GM23248 (cell line): ENCODE results near the gene ACTN4. TPM values are rescaled to one million over a fixed set of nuclear protein-coding genes. Genes with fewer than 3 reads are reported as not detected.

ENCODE experiments used
- DNase-seq: peaks from one replicate; pipeline ENCODE4 v3.0.0-alpha.2; 2015
- H2AFZ ChIP-seq: fragments of 200-600 bp; sonication (generic); 2 replicates; pipeline ENCODE4 v1.6.1; 2016; ENCODE audit warnings: antibody characterized with exemption
- H3F3A ChIP-seq: fragments of 200-600 bp; sonication (generic); 2 replicates; pipeline ENCODE4 v1.6.1; 2016; ENCODE audit warnings: mild to moderate bottlenecking, antibody characterized with exemption, mixed run types; ENCODE audit not compliant: insufficient read depth
- H3K27ac ChIP-seq: fragments of 200-600 bp; sonication (generic); 2 replicates; pipeline ENCODE4 v1.5.1; 2016; ENCODE audit warnings: mild to moderate bottlenecking
- H3K27me3 ChIP-seq: fragments of 200-600 bp; sonication (generic); replicated peaks from 2 replicates; pipeline ENCODE4 v1.6.1; 2016; ENCODE audit warnings: mild to moderate bottlenecking; ENCODE audit not compliant: insufficient read depth
- H3K36me3 ChIP-seq: fragments of 200-600 bp; sonication (generic); 2 replicates; pipeline ENCODE4 v1.6.1; 2016; ENCODE audit warnings: low read depth, mild to moderate bottlenecking
- H3K4me1 ChIP-seq: fragments of 200-600 bp; sonication (generic); 2 replicates; pipeline ENCODE4 v1.6.1; 2016; ENCODE audit warnings: mild to moderate bottlenecking; ENCODE audit not compliant: insufficient read depth
- H3K4me2 ChIP-seq: fragments of 200-600 bp; sonication (generic); one replicate; pipeline ENCODE4 v1.6.1; 2016; ENCODE audit warnings: mild to moderate bottlenecking; ENCODE audit not compliant: unreplicated experiment
- H3K4me3 ChIP-seq: fragments of 200-600 bp; sonication (generic); 2 replicates; pipeline ENCODE4 v1.5.1; 2016; ENCODE audit warnings: mild to moderate bottlenecking
- H3K79me2 ChIP-seq: fragments of 200-600 bp; sonication (generic); 2 replicates; pipeline ENCODE4 v1.6.1; 2016; ENCODE audit warnings: mild to moderate bottlenecking; ENCODE audit not compliant: insufficient read depth
- H3K9ac ChIP-seq: fragments of 200-600 bp; sonication (generic); 2 replicates; pipeline ENCODE4 v1.6.1; 2016; ENCODE audit warnings: mild to moderate bottlenecking
- H3K9me2 ChIP-seq: fragments of 200-600 bp; sonication (generic); 2 replicates; pipeline ENCODE4 v1.6.1; 2016; ENCODE audit warnings: mixed run types, mild to moderate bottlenecking, moderate library complexity; ENCODE audit not compliant: insufficient read depth
- H3K9me3 ChIP-seq: fragments of 200-600 bp; sonication (generic); one replicate; pipeline ENCODE4 v1.6.1; 2017; ENCODE audit warnings: low read depth
- H4K20me1 ChIP-seq: fragments of 200-600 bp; sonication (generic); 2 replicates; pipeline ENCODE4 v1.6.0; 2016; ENCODE audit not compliant: insufficient read depth
- EZH2 ChIP-seq: fragments of 200-600 bp; sonication (generic); IDR thresholded peaks from 2 replicates; pipeline ENCODE4 v1.6.1; 2018; ENCODE audit warnings: antibody characterized with exemption, mild to moderate bottlenecking; ENCODE audit not compliant: insufficient read depth, poor library complexity, severe bottlenecking
- EZH2phosphoT487 ChIP-seq: fragments of 200-600 bp; sonication (generic); IDR thresholded peaks from 2 replicates; pipeline ENCODE4 v1.6.1; 2018; ENCODE audit warnings: antibody characterized with exemption, moderate library complexity, mild to moderate bottlenecking, low read depth; ENCODE audit not compliant: insufficient read depth
- WGBS, 2 experiments: methylation state at CpG; one replicate each; pipeline ENCODE4 v1.1.6; 2015 to 2017; ENCODE audit warnings: low lambda C conversion rate in 2 of 2, low coverage in 1 of 2; ENCODE audit errors: missing lambda C conversion rate in 2 of 2; 5-methylcytosine and 5-hydroxymethylcytosine counted together
- in situ Hi-C: fragments of 300-500 bp; cut with MboI; formaldehyde crosslinking; loops from 2 replicates; pipeline ENCODE4 v1.15.0; 2020
- polyA plus RNA-seq: library from polyadenylated mRNA; unstranded; fragments of >200 nt; fragmentation: Nextera tagmentation; extraction: Ambion mirVana; gene quantifications from 2 replicates; pipeline ENCODE4 v1.2.1, GENCODE V29; 2016
- total RNA-seq: library from RNA; depleted of rRNA; stranded (reverse); fragments of >200 nt; shearing (Covaris generic); gene quantifications from 2 replicates; pipeline ENCODE4 v1.2.3, GENCODE V29; 2014

ACTN4 gene
- total and polyA plus RNA-seq, 2 experiments from 2014 or later, result 84.6 to 477 TPM

GRCh38 chr19:38690832-38691231 is 43.4 kb downstream of the ACTN4 start:
- Histone ChIP-seq H3K9me2 (no peaks in the 10 kb centered on the region), H2AFZ (no peak overlapping the region), H3K4me1 (peaks cover 71% of the 10 kb centered on the region), H3K9me3 (no peaks in the 10 kb centered on the region), H3K4me3 (no peak overlapping the region), H3K27me3 (no peaks in the 10 kb centered on the region), H3F3A (peaks cover 88% of the 10 kb centered on the region), H3K9ac (0 out of 2 replicates have a peak overlapping the region, but pooled peaks have one; percentile 45), H4K20me1 (no peaks in the 10 kb centered on the region), H3K27ac (peak overlapping the region; percentile 94), H3K36me3 (no peaks in the 10 kb centered on the region), H3K79me2 (peaks cover 98% of the 10 kb centered on the region), H3K4me2 (no peak overlapping the region)
- DNase-seq, result no peak
- in situ Hi-C loops, result no loop called here
- TF ChIP-seq EZH2phosphoT487, result no peak
- no peak for TF ChIP-seq EZH2
- WGBS, 2 experiments, result 89 to 94% methylated on average over 7 of the region's 7 CpGs

GRCh38 chr19:38691938-38692457 is 44.5 kb downstream of the ACTN4 start:
- peaks cover 98% of the 10 kb centered on the region for H3K79me2 ChIP-seq
- in situ Hi-C loops, result no loop called here
- peak overlapping the region; percentile 94 for H3K27ac ChIP-seq
- DNase-seq, result peak; percentile 97
- H3K27me3 ChIP-seq, result no peaks in the 10 kb centered on the region
- H3K4me2 ChIP-seq, result peak overlapping the region; percentile 38
- 17 to 24% methylated on average over 15 of the region's 15 CpGs for WGBS, 2 experiments
- TF ChIP-seq EZH2phosphoT487, result no peak
- TF ChIP-seq EZH2, result no peak
- H4K20me1 ChIP-seq, result no peaks in the 10 kb centered on the region
- peaks cover 77% of the 10 kb centered on the region for H3F3A ChIP-seq
- peaks cover 61% of the 10 kb centered on the region for H3K4me1 ChIP-seq
- no peaks in the 10 kb centered on the region for H3K9me3 ChIP-seq
- H3K9ac ChIP-seq, result peak overlapping the region; percentile 67
- no peaks in the 10 kb centered on the region for H3K36me3 ChIP-seq
- H2AFZ ChIP-seq, result no peak overlapping the region
- H3K4me3 ChIP-seq, result no peak overlapping the region
- H3K9me2 ChIP-seq, result no peaks in the 10 kb centered on the region

GRCh38 chr19:38692458-38693379 is 45.3 kb downstream of the ACTN4 start:
- Histone ChIP-seq H4K20me1 (no peaks in the 10 kb centered on the region), H3K4me2 (peak overlapping the region; percentile 59), H3K4me1 (peaks cover 57% of the 10 kb centered on the region), H3F3A (peaks cover 70% of the 10 kb centered on the region), H3K27ac (peak overlapping the region; percentile 94), H3K36me3 (no peaks in the 10 kb centered on the region), H3K9ac (peak overlapping the region; percentile 67), H3K27me3 (no peaks in the 10 kb centered on the region), H3K9me2 (no peaks in the 10 kb centered on the region), H2AFZ (no peak overlapping the region), H3K9me3 (no peaks in the 10 kb centered on the region), H3K79me2 (peaks cover 98% of the 10 kb centered on the region), H3K4me3 (peak overlapping the region; percentile 21)
- in situ Hi-C loops, result no loop called here
- peak; percentile 35 for DNase-seq
- TF ChIP-seq EZH2, result no peak
- no peak for TF ChIP-seq EZH2phosphoT487
- WGBS, 2 experiments, result 70 to 72% methylated on average over 25 of the region's 25 CpGs

- in situ Hi-C loops, result no loop called here
- DNase-seq, result peak; percentile 79
- Histone ChIP-seq H3K4me2 (peak overlapping the region; percentile 59), H3K4me1 (peaks cover 48% of the 10 kb centered on the region), H3K9ac (peak overlapping the region; percentile 67), H3K79me2 (peaks cover 98% of the 10 kb centered on the region), H3K4me3 (peak overlapping the region; percentile 21), H3K9me2 (no peaks in the 10 kb centered on the region), H3K27me3 (no peaks in the 10 kb centered on the region), H3F3A (peaks cover 61% of the 10 kb centered on the region), H3K27ac (peak overlapping the region; percentile 94), H4K20me1 (no peaks in the 10 kb centered on the region), H3K9me3 (no peaks in the 10 kb centered on the region), H2AFZ (no peak overlapping the region), H3K36me3 (no peaks in the 10 kb centered on the region)
- 34 to 36% methylated on average over 19 of the region's 19 CpGs for WGBS, 2 experiments
- TF ChIP-seq EZH2phosphoT487, result no peak
- TF ChIP-seq EZH2, result no peak
Observed at GRCh38 chr19:38693380-38694223, 46.2 kb downstream of the ACTN4 start.
